Type B pancreatic cell (in vitro differentiated cells): ENCODE measurements around the gene ARPC4. TPM values are rescaled to one million over a fixed set of nuclear protein-coding genes. Genes with fewer than 3 reads are reported as not detected.
A peak's percentile ranks its signal among the peaks of the same experiment; 100 is the strongest.

Experiments
- DNase-seq: peaks from one replicate; pipeline ENCODE4 v3.0.0; 2021; ENCODE audit warnings: mixed read lengths; ENCODE audit not compliant: unreplicated experiment; ENCODE audit errors: extremely low spot score
- H3K27ac Mint-ChIP-seq: 2 replicates; pipeline ENCODE4 v1.8.0; 2021; ENCODE audit warnings: mild to moderate bottlenecking, mixed read lengths
- H3K27me3 Mint-ChIP-seq: 2 replicates; pipeline ENCODE4 v1.8.0; 2021; ENCODE audit warnings: mixed read lengths
- H3K36me3 Mint-ChIP-seq: 2 replicates; pipeline ENCODE4 v1.8.0; 2021; ENCODE audit warnings: mixed read lengths
- H3K4me1 Mint-ChIP-seq: one replicate; pipeline ENCODE4 v1.8.0; 2021; ENCODE audit warnings: mixed read lengths; ENCODE audit not compliant: unreplicated experiment
- H3K4me3 Mint-ChIP-seq: 2 replicates; pipeline ENCODE4 v1.8.0; 2021; ENCODE audit warnings: mild to moderate bottlenecking, mixed read lengths
- H3K9me3 Mint-ChIP-seq: 2 replicates; pipeline ENCODE4 v1.8.0; 2021; ENCODE audit warnings: mixed read lengths
- CTCF ChIP-seq: fragments of 200-600 bp; sonication (generic); conservative IDR thresholded peaks from 2 replicates; pipeline ENCODE4 v1.5.0; 2021; ENCODE audit warnings: antibody characterized with exemption, mild to moderate bottlenecking
- total RNA-seq: library from RNA; stranded (reverse); gene quantifications from 2 replicates; pipeline ENCODE4 v1.2.1, GENCODE V29; 2021; ENCODE audit warnings: low replicate concordance

Gene ARPC4
- total RNA-seq, 1 donor from 2014 or later, result 131 TPM

DNA sequence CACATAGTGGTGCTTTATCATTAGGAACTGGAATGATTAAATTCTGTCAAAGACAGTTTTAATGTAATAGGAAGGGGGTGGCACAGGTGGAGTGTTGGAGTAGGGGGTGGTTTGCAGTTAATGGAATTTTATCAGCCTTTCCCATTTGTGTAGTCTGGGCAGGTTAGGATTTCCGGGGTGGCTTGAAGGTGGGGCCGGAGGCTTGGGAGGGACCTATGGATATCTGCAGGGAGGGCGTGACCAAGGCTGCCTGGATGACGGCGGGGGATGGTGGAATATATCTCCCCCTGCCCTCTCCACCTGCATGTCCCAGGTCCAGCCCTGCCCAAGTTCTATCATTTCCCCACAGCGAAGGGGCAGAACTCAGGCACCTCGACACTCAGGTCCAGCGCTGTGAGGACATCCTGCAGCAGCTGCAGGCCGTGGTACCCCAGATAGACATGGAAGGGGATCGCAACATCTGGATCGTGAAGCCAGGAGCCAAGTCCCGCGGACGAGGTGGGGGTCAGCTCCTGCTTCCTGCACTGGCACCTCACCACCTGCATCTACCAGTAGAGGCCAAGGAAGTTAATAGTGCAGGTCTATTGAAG lies 32.7 kb downstream of the ARPC4 start:
- no peak overlapping the region for H3K4me3 Mint-ChIP-seq
- H3K4me1 Mint-ChIP-seq, result no peaks in the 10 kb centered on the region
- H3K36me3 Mint-ChIP-seq, result no peaks in the 10 kb centered on the region
- H3K9me3 Mint-ChIP-seq, result no peaks in the 10 kb centered on the region
- DNase-seq, result no peak
- H3K27ac Mint-ChIP-seq, result no peak overlapping the region
- H3K27me3 Mint-ChIP-seq, result no peaks in the 10 kb centered on the region
- TF ChIP-seq CTCF, result no peak

DNA sequence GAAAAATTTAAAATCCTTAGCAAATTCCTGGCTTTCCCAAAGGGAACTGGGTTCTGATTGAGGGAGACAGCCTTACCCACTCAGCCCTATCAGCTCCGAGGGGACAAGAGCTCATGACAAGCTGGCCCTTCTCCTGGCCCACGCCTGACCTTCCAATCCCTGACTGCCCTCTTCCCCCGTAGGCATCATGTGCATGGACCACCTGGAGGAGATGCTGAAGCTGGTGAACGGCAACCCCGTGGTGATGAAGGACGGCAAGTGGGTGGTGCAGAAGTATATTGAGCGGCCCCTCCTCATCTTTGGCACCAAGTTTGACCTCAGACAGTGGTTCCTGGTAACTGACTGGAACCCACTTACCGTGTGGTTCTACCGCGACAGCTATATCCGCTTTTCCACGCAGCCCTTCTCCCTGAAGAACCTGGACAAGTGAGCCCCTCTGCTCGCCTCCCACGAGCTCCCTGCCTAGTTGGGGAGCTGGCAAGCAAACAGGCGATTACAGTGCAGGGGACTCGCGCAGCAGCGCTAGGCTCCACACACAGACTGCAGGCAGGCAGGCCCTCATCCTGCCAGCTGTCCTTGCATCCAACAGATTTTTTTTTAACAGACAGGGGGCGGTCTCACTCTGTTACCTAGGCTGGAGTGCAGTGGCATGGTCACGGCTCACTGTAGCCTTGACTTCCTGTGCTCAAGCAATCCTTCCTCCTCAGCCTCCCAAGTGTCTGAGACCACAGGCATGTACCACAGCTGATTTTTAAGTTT lies 34.1 kb downstream of the ARPC4 start:
- no peaks in the 10 kb centered on the region for H3K36me3 Mint-ChIP-seq

GRCh38 chr3:9828801-9829755 lies 36.2 kb downstream of the ARPC4 start:
- Mint-ChIP-seq H3K36me3 (no peaks in the 10 kb centered on the region), H3K4me1 (peaks cover 6% of the 10 kb centered on the region), H3K4me3 (no peak overlapping the region), H3K27ac (no peak overlapping the region), H3K9me3 (no peaks in the 10 kb centered on the region), H3K27me3 (no peaks in the 10 kb centered on the region)
- no peak for TF ChIP-seq CTCF
- DNase-seq, result no peak

More for the DNA sequence above, 34.1 kb downstream of the ARPC4 start:
- Mint-ChIP-seq H3K4me1 (peaks cover 6% of the 10 kb centered on the region), H3K27me3 (no peaks in the 10 kb centered on the region), H3K9me3 (no peaks in the 10 kb centered on the region), H3K27ac (no peak overlapping the region), H3K4me3 (no peak overlapping the region)
- peak; percentile 64 for TF ChIP-seq CTCF
- no peak for DNase-seq

- TF ChIP-seq CTCF, result no peak
- H3K4me1 Mint-ChIP-seq, result peaks cover 6% of the 10 kb centered on the region
- H3K4me3 Mint-ChIP-seq, result no peak overlapping the region
- no peaks in the 10 kb centered on the region for H3K9me3 Mint-ChIP-seq
- no peak overlapping the region for H3K27ac Mint-ChIP-seq
- no peaks in the 10 kb centered on the region for H3K27me3 Mint-ChIP-seq
- no peak for DNase-seq
- no peaks in the 10 kb centered on the region for H3K36me3 Mint-ChIP-seq
Measured at GRCh38 chr3:9831253-9831652, 38.4 kb downstream of the ARPC4 start.

DNA sequence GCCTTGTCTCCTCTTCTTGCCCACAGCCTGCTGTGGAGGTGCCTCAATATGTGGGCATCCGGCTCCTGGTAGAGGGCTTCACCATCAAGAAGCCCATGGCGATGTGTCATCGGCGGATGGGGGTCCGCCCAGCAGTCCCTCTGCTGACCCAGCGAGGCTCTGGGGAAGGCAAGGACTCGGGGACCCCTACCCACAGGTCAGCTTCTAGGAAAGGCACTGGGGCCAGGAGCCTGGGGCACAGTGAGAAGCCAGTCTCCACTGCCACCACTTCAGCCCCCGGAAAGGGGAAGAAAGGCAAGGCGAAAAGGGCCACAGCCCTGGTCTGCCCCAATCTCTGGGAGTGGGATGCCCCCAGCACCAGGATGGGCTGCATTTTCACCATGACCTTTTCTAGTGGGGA lies 40.2 kb downstream of the ARPC4 start:
- Mint-ChIP-seq H3K4me1 (peaks cover 6% of the 10 kb centered on the region), H3K27ac (no peak overlapping the region)

More for the DNA sequence above, 40.2 kb downstream of the ARPC4 start:
- H3K4me3 Mint-ChIP-seq, result no peak overlapping the region
- no peaks in the 10 kb centered on the region for H3K9me3 Mint-ChIP-seq
- no peaks in the 10 kb centered on the region for H3K27me3 Mint-ChIP-seq
- no peaks in the 10 kb centered on the region for H3K36me3 Mint-ChIP-seq
- no peak for DNase-seq
- TF ChIP-seq CTCF, result no peak
